Measurements from ENCODE around the gene SRPK3. TPM values are rescaled to one million over a fixed set of nuclear protein-coding genes. Genes with fewer than 3 reads are reported as not detected.

Gene SRPK3
- polyA plus RNA-seq, 1 of the 3 experiments (the other 2 are of a cell fraction) = 0.74 TPM

DNA sequence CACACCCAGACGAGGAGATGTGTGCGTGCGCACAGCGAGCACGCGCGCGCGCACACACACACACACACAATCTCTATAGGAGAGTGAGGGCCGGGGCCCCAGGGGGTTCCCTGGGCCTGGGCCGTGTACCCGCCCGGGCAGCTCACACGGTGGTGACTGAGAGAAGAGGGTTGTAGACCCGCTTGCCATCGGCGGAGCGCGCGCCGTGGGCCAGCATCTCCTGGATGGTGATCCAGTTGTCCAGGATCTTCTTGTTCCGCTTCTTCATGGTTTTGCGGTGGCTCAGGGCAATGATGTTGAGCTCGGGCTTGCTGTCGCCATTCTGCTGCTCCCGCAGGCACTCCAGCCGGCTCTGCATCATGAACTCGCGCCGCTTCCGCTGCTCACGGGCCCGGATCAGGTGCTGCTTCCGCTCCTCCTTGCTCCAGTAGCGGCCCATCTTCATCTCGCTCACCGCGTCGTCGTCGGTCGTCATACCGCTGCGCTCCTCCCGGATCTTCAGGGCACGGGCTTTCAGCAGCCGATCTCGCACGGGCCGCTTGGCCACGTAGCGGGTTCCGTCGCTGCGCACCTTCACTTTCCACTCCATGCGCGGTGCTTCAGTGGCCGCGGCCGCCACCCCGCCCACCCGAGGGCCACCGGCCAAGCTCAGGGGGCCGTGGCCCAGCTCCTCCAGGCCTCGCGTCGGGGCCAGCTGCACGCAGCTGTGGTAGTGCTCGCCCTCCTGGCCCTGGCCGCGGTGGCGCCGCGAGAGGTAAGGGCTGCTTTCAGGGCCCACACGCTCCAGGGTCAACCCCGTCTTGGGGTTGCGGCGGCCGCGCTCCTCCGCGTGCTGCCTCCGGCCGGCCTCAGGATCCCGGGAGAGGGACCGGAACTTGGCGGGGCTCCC lies 22.6 kb downstream of the SRPK3 start:
- TF ChIP-seq MXI1 (IDR thresholded peaks at IDR 0.05; ENCODE audit: low read depth, low read length) = no peak
- TF ChIP-seq MEF2A (IDR thresholded peaks at IDR 0.05; ENCODE audit: borderline replicate concordance, low read depth) = no peak
- TF ChIP-seq MAX (IDR thresholded peaks at IDR 0.05; ENCODE audit: low read depth) = no peak
- no peak for TF ChIP-seq FOXM1 (IDR thresholded peaks at IDR 0.05; ENCODE audit: low read depth)
- TF ChIP-seq NFIC (IDR thresholded peaks at IDR 0.05; ENCODE audit: borderline replicate concordance) = no peak
- no peak for TF ChIP-seq CTCF (IDR thresholded peaks at IDR 0.05)
- TF ChIP-seq REST (IDR thresholded peaks at IDR 0.05; ENCODE audit: low read depth, low read length) = no peak
- no peak for TF ChIP-seq POLR2AphosphoS5 (IDR thresholded peaks at IDR 0.05; ENCODE audit: low read depth, low read length)
- TF ChIP-seq, protein P1, sequence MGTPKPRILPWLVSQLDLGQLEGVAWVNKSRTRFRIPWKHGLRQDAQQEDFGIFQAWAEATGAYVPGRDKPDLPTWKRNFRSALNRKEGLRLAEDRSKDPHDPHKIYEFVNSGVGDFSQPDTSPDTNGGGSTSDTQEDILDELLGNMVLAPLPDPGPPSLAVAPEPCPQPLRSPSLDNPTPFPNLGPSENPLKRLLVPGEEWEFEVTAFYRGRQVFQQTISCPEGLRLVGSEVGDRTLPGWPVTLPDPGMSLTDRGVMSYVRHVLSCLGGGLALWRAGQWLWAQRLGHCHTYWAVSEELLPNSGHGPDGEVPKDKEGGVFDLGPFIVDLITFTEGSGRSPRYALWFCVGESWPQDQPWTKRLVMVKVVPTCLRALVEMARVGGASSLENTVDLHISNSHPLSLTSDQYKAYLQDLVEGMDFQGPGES (IDR thresholded peaks at IDR 0.05; ENCODE audit: low read depth, low read length) = no peak
- TF ChIP-seq, protein P2, sequence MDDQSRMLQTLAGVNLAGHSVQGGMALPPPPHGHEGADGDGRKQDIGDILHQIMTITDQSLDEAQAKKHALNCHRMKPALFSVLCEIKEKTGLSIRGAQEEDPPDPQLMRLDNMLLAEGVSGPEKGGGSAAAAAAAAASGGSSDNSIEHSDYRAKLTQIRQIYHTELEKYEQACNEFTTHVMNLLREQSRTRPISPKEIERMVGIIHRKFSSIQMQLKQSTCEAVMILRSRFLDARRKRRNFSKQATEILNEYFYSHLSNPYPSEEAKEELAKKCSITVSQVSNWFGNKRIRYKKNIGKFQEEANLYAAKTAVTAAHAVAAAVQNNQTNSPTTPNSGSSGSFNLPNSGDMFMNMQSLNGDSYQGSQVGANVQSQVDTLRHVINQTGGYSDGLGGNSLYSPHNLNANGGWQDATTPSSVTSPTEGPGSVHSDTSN (IDR thresholded peaks at IDR 0.05) = no peak
- no peak for TF ChIP-seq CHD2 (IDR thresholded peaks at IDR 0.05; ENCODE audit: low read length, partially characterized antibody)
- TF ChIP-seq USF1 (IDR thresholded peaks at IDR 0.05; ENCODE audit: borderline replicate concordance, low read depth) = no peak
- TF ChIP-seq RXRA (IDR thresholded peaks at IDR 0.05; ENCODE audit: borderline replicate concordance, low read depth) = no peak
- TF ChIP-seq TCF12 (IDR thresholded peaks at IDR 0.05) = no peak
- no peak overlapping the region for H2AFZ ChIP-seq (ENCODE audit: low read depth)
- H3K9ac ChIP-seq = no peak overlapping the region
- no peaks in the 10 kb centered on the region for H3F3A ChIP-seq (replicated peaks; ENCODE audit: insufficient read depth)
- H3K79me2 ChIP-seq (ENCODE audit: insufficient read depth) = no peaks in the 10 kb centered on the region
- CTCF ChIA-PET = interaction anchor here (1.1 kb wide), 2 partner anchors 15 to 81 kb away, joined by 3 read pairs; no protein-coding TSS in a partner anchor
- 79% methylated on average over 62 of the region's 87 CpGs for WGBS (ENCODE audit: low lambda C conversion rate)
- no peak overlapping the region for H3K4me2 ChIP-seq
- no peaks in the 10 kb centered on the region for H3K9me2 ChIP-seq
- no peak overlapping the region for H3K27ac ChIP-seq (ENCODE audit: low read depth in 2 of 2, low read length in 1 of 2)
- peaks cover 4% of the 10 kb centered on the region for H3K27me3 ChIP-seq (ENCODE audit: insufficient read depth)
- H3K4me3 ChIP-seq (ENCODE audit: low read depth in 2 of 2, low read length in 1 of 2) = no peak overlapping the region
- POLR2A ChIA-PET = interaction anchor here (0.8 kb wide), 1 partner anchor 16 kb away, joined by 3 read pairs; no protein-coding TSS in a partner anchor
- H3K36me3 ChIP-seq (replicated peaks in 1 of 2; ENCODE audit: control insufficient read depth in 1 of 2, insufficient read depth in 2 of 2, low read length in 1 of 2) = no peaks in the 10 kb centered on the region
- no peaks in the 10 kb centered on the region for H3K9me3 ChIP-seq
- H3K4me1 ChIP-seq (ENCODE audit: control insufficient read depth in 1 of 2, insufficient read depth in 2 of 2, low read depth in 1 of 2, low read length in 1 of 2) = no peaks in the 10 kb centered on the region; a peak in 1 of 4 replicates
- no peak for DNase-seq
- H4K20me1 ChIP-seq (ENCODE audit: insufficient read depth) = no peaks in the 10 kb centered on the region
